HCT116 (cell line): ENCODE data around the gene MAML3. TPM values are rescaled to one million over a fixed set of nuclear protein-coding genes. Genes with fewer than 3 reads are reported as not detected.

Experiments used
- ATAC-seq: fragments of 200-7000 bp; cut with Tn5 transposase; 2 replicates; pipeline ENCODE4 v1.9.1; 2020; ENCODE audit warnings: mild to moderate bottlenecking, moderate library complexity
- BruUV-seq: library from RNA; stranded (reverse); fragments of 400-500 nt; replicated peaks from 2 replicates; lab custom pipeline; 2021; lab: Mats Ljungman, UMichigan
- CTCF ChIA-PET: fragments of 300-600 bp; sonication (Branson Sonifier 250); formaldehyde crosslinking; loops from one replicate; lab custom pipeline; 2021; ENCODE audit warnings: antibody characterized with exemption; lab: Charles Lee
- POLR2A ChIA-PET: fragments of 300-600, 350-600 bp; sonication (Branson Sonifier 250); formaldehyde crosslinking; loops from one replicate; lab custom pipeline; 2021; ENCODE audit warnings: antibody characterized with exemption; lab: Charles Lee
- RAD21 ChIA-PET, 2 experiments: fragments of 300-600 bp; sonication (Branson Sonifier 250); formaldehyde crosslinking; loops; one replicate each; lab custom pipeline; 2023; ENCODE audit warnings: low total read pairs in 2 of 2; ENCODE audit not compliant: uncharacterized antibody in 2 of 2, unreplicated experiment in 2 of 2, low non-redundant PET in 1 of 2; lab: Charles Lee
- DNase-seq: peaks from one replicate; pipeline ENCODE4 v3.0.0-alpha.2; 2010; ENCODE audit warnings: low read depth, low spot score
- H2AFZ ChIP-seq: fragments of 200-600 bp; shearing (Covaris generic), sonication (generic); 2 replicates; pipeline ENCODE4 v1.6.1; 2017; ENCODE audit warnings: low read depth, mixed run types, mixed read lengths, antibody characterized with exemption, low read length; ENCODE audit not compliant: poor library complexity, severe bottlenecking
- H3K27ac ChIP-seq: 2 replicates; pipeline ENCODE4 v1.5.1; 2012; ENCODE audit warnings: low read depth, low read length
- H3K27me3 ChIP-seq: fragments of 200-600 bp; sonication (generic); 2 replicates; pipeline ENCODE4 v1.6.1; 2016; ENCODE audit warnings: mixed run types, low read length, mixed read lengths; ENCODE audit not compliant: insufficient read depth
- H3K36me3 ChIP-seq, 2 experiments: fragments of 200-500 bp in 1 of 2; fragments of 200-600 bp in 1 of 2; sonication (Bioruptor generic) in 1 of 2; sonication (generic) in 1 of 2; 2 replicates each; pipeline versions ENCODE4 v1.5.1 to v1.6.1; 2014 to 2016; ENCODE audit warnings: low read length in 2 of 2, inconsistent platforms in 1 of 2, mixed read lengths in 1 of 2, mixed run types in 1 of 2; ENCODE audit not compliant: insufficient read depth in 2 of 2, control insufficient read depth in 1 of 2
- H3K4me1 ChIP-seq, 2 experiments: fragments of 200-600 bp in 1 of 2; sonication (generic) in 1 of 2; 2 replicates each; pipeline versions ENCODE4 v1.5.1 to v1.6.1; 2012 to 2017; ENCODE audit warnings: low read length in 2 of 2, inconsistent platforms in 1 of 2, mild to moderate bottlenecking in 1 of 2, mixed read lengths in 1 of 2, mixed run types in 1 of 2, moderate library complexity in 1 of 2; ENCODE audit not compliant: insufficient read depth in 2 of 2, control insufficient read depth in 1 of 2
- H3K4me2 ChIP-seq: fragments of 200-600 bp; sonication (generic); 2 replicates; pipeline ENCODE4 v1.6.1; 2017; ENCODE audit warnings: mixed run types, low read length, mixed read lengths
- H3K4me3 ChIP-seq, 2 experiments: fragments of 200-600 bp in 1 of 2; sonication (generic) in 1 of 2; replicated peaks in 1 of 2; 2 replicates each; pipeline ENCODE4 v1.5.1; 2011 to 2016; ENCODE audit warnings: low read length in 2 of 2, control low read depth in 1 of 2, low read depth in 1 of 2, mild to moderate bottlenecking in 1 of 2, mixed read lengths in 1 of 2, mixed run types in 1 of 2
- H3K79me2 ChIP-seq: fragments of 200-600 bp; sonication (generic); 2 replicates; pipeline ENCODE4 v1.6.1; 2017; ENCODE audit warnings: mild to moderate bottlenecking, mixed run types, low read length, moderate library complexity, mixed read lengths; ENCODE audit not compliant: insufficient read depth
- H3K9ac ChIP-seq: fragments of 200-600 bp; sonication (generic); 2 replicates; pipeline ENCODE4 v1.6.1; 2016; ENCODE audit warnings: low read length, mixed read lengths
- H3K9me2 ChIP-seq: fragments of 200-600 bp; sonication (generic), shearing (Covaris generic); 2 replicates; pipeline ENCODE4 v1.6.1; 2017; ENCODE audit warnings: mixed run types, mild to moderate bottlenecking, moderate library complexity; ENCODE audit not compliant: insufficient read depth
- H3K9me3 ChIP-seq, 2 experiments: fragments of 200-500 bp in 1 of 2; fragments of 200-600 bp in 1 of 2; sonication (Bioruptor generic) in 1 of 2; sonication (generic) in 1 of 2; 2 replicates each; pipeline ENCODE4 v1.6.1; 2014 to 2017; ENCODE audit warnings: low read length in 2 of 2, mixed read lengths in 2 of 2, inconsistent platforms in 1 of 2, low read depth in 1 of 2, mild to moderate bottlenecking in 1 of 2, mixed run types in 1 of 2, moderate library complexity in 1 of 2; ENCODE audit not compliant: control insufficient read depth in 1 of 2, insufficient read depth in 1 of 2
- H4K20me1 ChIP-seq: fragments of 200-600 bp; sonication (generic), shearing (Covaris generic); 2 replicates; pipeline ENCODE4 v1.6.1; 2017; ENCODE audit warnings: mixed run types, mild to moderate bottlenecking, moderate library complexity; ENCODE audit not compliant: insufficient read depth
- CBX3 ChIP-seq: IDR thresholded peaks from 2 replicates; pipeline ENCODE4 v1.6.1; 2012; ENCODE audit warnings: low read depth
- CEBPB ChIP-seq: IDR thresholded peaks from 2 replicates; pipeline ENCODE4 v1.6.1; 2012; ENCODE audit warnings: low read depth
- EGR1 ChIP-seq: IDR thresholded peaks from 2 replicates; pipeline ENCODE4 v1.6.1; 2012; ENCODE audit warnings: low read depth
- ELF1 ChIP-seq: IDR thresholded peaks from 2 replicates; pipeline ENCODE4 v1.6.1; 2012; ENCODE audit warnings: low read depth, borderline replicate concordance
- EZH2 ChIP-seq: fragments of 200-600 bp; sonication (generic); IDR thresholded peaks from 2 replicates; pipeline ENCODE4 v1.6.1; 2017; ENCODE audit warnings: antibody characterized with exemption, mixed run types
- EZH2phosphoT487 ChIP-seq: fragments of 200-600 bp; IDR thresholded peaks from 2 replicates; pipeline ENCODE4 v1.6.1; 2018; ENCODE audit warnings: antibody characterized with exemption, borderline replicate concordance
- FOSL1 ChIP-seq: IDR thresholded peaks from 2 replicates; pipeline ENCODE4 v1.6.1; 2012; ENCODE audit warnings: low read depth
- JUND ChIP-seq: IDR thresholded peaks from 2 replicates; pipeline ENCODE4 v1.6.1; 2012
- POLR2A ChIP-seq: IDR thresholded peaks from 2 replicates; pipeline ENCODE4 v1.7.0; 2011; ENCODE audit warnings: borderline replicate concordance; ENCODE audit not compliant: insufficient read depth, insufficient read length; ENCODE audit errors: extremely low read depth
- RAD21 ChIP-seq: IDR thresholded peaks from 2 replicates; pipeline ENCODE4 v1.6.1; 2012; ENCODE audit warnings: low read depth, mild to moderate bottlenecking
- SIN3A ChIP-seq: IDR thresholded peaks from 2 replicates; pipeline ENCODE4 v1.6.1; 2012; ENCODE audit warnings: low read depth
- SP1 ChIP-seq: IDR thresholded peaks from 2 replicates; pipeline ENCODE4 v1.6.1; 2012; ENCODE audit warnings: low read depth
- SRF ChIP-seq: IDR thresholded peaks from 2 replicates; pipeline ENCODE4 v1.6.1; 2012; ENCODE audit warnings: low read depth
- TCF7L2 ChIP-seq: IDR thresholded peaks from 2 replicates; pipeline ENCODE4 v1.7.0; 2011; ENCODE audit warnings: borderline replicate concordance, inconsistent platforms; ENCODE audit not compliant: insufficient read depth, insufficient read length; ENCODE audit errors: extremely low read depth
- ZFX ChIP-seq: fragments of 450-650 bp; IDR thresholded peaks from 2 replicates; pipeline ENCODE4 v1.6.1; 2017
- ZNF274 ChIP-seq: fragments of 200-500 bp; sonication (Bioruptor generic); IDR thresholded peaks from 2 replicates; pipeline ENCODE4 v1.6.1; 2014; ENCODE audit warnings: mild to moderate bottlenecking, low read depth, low read length, inconsistent platforms
- intact Hi-C: fragments of 100-400 bp; cut with micrococcal nuclease; formaldehyde crosslinking; loops from 2 replicates; pipeline ENCODE4 v1.10.0; 2022
- total RNA-seq: library from RNA; stranded (reverse); gene quantifications from one replicate; pipeline ENCODE4 v1.2.1, GENCODE V29; 2021; ENCODE audit not compliant: unreplicated experiment
- TF ChIP-seq, protein P1 (sequence below): IDR thresholded peaks from 2 replicates; pipeline ENCODE4 v1.6.1; 2012; ENCODE audit warnings: low read depth
- TF ChIP-seq, protein P2 (sequence below): IDR thresholded peaks from 2 replicates; pipeline ENCODE4 v1.6.1; 2012
- TF ChIP-seq, protein P3 (sequence below), 3 experiments: fragments of 200-600 bp in 1 of 3; sonication (generic) in 1 of 3; IDR thresholded peaks in 2 of 3; conservative IDR thresholded peaks in 1 of 3; 2 replicates each; pipeline ENCODE4 v1.5.1; 2012 to 2017; ENCODE audit warnings: low read depth in 2 of 3, low read length in 2 of 3, antibody characterized with exemption in 1 of 3, borderline replicate concordance in 1 of 3, control low read depth in 1 of 3, mild to moderate bottlenecking in 1 of 3, mixed read lengths in 1 of 3, mixed run types in 1 of 3, moderate library complexity in 1 of 3; ENCODE audit not compliant: insufficient read depth in 1 of 3
- TF ChIP-seq, protein P4 (sequence below): IDR thresholded peaks from 2 replicates; pipeline ENCODE4 v1.6.1; 2012

The MAML3 gene
- total RNA-seq, 1 experiment from 2014 or later = 3.1 TPM

DNA sequence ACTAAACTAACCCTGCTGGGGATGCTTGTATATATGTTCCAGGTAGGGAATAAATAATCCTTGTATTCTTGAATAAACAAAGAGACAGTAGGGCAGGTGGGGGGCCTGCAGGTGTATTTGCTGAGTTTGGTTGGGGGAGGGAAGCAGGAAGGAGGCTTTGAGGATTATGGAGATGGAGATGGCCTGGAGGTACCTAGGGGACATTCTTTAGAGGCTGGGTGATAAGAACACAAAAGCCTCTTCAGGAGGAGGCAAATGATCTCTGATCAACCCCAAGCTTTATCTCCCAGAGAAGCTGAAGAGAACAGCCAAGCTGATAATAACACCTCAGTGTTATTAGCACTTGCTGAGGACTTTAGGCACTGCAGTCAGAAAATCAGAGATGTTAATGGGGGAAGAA, 300.7 kb downstream of the MAML3 start (continued):
- no peak for TF ChIP-seq SIN3A
- no peak for TF ChIP-seq JUND
- TF ChIP-seq SP1 = no peak
- TF ChIP-seq, all 23 proteins: peak for 0

DNA sequence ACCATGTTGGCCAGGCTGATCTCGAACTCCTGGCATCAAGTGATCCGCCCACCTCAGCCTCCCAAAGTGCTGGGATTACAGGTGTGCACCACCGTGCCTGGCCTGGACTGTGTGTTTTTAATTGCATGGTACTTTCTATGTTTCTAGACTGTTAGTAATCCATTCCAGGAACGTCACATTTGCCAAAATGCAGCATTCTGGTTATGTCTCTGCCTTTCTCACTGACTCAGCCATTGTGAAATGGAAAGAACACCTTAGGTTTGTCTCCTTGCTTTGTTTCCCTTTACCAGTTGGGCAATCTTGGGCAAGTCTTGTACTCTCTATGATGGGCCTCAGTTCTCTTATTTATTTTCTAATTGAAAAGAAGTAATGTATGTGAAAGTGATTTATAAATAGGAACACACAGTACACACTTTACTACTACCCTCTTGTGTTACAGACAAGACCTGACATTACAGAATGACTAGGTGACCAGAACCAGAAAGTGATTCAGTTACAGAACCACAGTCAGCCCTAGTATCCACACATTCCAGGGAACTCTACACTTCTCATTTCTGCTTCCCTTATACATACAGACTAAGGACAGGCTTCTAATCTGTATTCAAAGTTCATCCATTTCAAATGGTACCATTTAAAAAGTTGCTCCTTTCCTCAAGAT, 301.2 kb downstream of the MAML3 start:
- intact Hi-C loops = no loop called here
- H4K20me1 ChIP-seq = no peaks in the 10 kb centered on the region
- H3K27me3 ChIP-seq = peaks cover 18% of the 10 kb centered on the region
- no peak for TF ChIP-seq EZH2phosphoT487
- no peak for TF ChIP-seq ZNF274
- no peak for TF ChIP-seq JUND
- TF ChIP-seq, protein P1, sequence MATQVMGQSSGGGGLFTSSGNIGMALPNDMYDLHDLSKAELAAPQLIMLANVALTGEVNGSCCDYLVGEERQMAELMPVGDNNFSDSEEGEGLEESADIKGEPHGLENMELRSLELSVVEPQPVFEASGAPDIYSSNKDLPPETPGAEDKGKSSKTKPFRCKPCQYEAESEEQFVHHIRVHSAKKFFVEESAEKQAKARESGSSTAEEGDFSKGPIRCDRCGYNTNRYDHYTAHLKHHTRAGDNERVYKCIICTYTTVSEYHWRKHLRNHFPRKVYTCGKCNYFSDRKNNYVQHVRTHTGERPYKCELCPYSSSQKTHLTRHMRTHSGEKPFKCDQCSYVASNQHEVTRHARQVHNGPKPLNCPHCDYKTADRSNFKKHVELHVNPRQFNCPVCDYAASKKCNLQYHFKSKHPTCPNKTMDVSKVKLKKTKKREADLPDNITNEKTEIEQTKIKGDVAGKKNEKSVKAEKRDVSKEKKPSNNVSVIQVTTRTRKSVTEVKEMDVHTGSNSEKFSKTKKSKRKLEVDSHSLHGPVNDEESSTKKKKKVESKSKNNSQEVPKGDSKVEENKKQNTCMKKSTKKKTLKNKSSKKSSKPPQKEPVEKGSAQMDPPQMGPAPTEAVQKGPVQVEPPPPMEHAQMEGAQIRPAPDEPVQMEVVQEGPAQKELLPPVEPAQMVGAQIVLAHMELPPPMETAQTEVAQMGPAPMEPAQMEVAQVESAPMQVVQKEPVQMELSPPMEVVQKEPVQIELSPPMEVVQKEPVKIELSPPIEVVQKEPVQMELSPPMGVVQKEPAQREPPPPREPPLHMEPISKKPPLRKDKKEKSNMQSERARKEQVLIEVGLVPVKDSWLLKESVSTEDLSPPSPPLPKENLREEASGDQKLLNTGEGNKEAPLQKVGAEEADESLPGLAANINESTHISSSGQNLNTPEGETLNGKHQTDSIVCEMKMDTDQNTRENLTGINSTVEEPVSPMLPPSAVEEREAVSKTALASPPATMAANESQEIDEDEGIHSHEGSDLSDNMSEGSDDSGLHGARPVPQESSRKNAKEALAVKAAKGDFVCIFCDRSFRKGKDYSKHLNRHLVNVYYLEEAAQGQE = no peak
- no peak for TF ChIP-seq FOSL1
- no peak for TF ChIP-seq TCF7L2
- TF ChIP-seq, protein P2, sequence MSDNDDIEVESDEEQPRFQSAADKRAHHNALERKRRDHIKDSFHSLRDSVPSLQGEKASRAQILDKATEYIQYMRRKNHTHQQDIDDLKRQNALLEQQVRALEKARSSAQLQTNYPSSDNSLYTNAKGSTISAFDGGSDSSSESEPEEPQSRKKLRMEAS = no peak
- no peak for TF ChIP-seq ELF1
- TF ChIP-seq SRF = no peak
- no peak for TF ChIP-seq EGR1
- no peak for TF ChIP-seq SP1
- TF ChIP-seq, protein P3, sequence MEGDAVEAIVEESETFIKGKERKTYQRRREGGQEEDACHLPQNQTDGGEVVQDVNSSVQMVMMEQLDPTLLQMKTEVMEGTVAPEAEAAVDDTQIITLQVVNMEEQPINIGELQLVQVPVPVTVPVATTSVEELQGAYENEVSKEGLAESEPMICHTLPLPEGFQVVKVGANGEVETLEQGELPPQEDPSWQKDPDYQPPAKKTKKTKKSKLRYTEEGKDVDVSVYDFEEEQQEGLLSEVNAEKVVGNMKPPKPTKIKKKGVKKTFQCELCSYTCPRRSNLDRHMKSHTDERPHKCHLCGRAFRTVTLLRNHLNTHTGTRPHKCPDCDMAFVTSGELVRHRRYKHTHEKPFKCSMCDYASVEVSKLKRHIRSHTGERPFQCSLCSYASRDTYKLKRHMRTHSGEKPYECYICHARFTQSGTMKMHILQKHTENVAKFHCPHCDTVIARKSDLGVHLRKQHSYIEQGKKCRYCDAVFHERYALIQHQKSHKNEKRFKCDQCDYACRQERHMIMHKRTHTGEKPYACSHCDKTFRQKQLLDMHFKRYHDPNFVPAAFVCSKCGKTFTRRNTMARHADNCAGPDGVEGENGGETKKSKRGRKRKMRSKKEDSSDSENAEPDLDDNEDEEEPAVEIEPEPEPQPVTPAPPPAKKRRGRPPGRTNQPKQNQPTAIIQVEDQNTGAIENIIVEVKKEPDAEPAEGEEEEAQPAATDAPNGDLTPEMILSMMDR (IDR thresholded peaks at IDR 0.05 in 2 of 3, conservative IDR thresholded peaks at IDR 0.05 in 1 of 3; ENCODE audit: borderline replicate concordance in 1 of 3, insufficient read depth in 1 of 3, low read depth in 2 of 3, low read length in 2 of 3) = no peak
- TF ChIP-seq SIN3A = no peak
- TF ChIP-seq EZH2 = no peak
- TF ChIP-seq, protein P4, sequence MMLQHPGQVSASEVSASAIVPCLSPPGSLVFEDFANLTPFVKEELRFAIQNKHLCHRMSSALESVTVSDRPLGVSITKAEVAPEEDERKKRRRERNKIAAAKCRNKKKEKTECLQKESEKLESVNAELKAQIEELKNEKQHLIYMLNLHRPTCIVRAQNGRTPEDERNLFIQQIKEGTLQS = no peak
- no peak for TF ChIP-seq ZFX
- TF ChIP-seq CBX3 = no peak
- no peak for TF ChIP-seq RAD21
- TF ChIP-seq POLR2A = no peak
- TF ChIP-seq CEBPB = no peak
- H3K27ac ChIP-seq = no peak overlapping the region
- ATAC-seq (no peak), DNase-seq (no peak)
- no peaks in the 10 kb centered on the region for H3K36me3 ChIP-seq
- H3K4me1 ChIP-seq = no peaks in the 10 kb centered on the region
- ChIA-PET POLR2A (no interaction called here), RAD21 (no interaction called here), CTCF (no interaction called here)
- H2AFZ ChIP-seq = no peak overlapping the region
- H3K9me2 ChIP-seq = no peaks in the 10 kb centered on the region
- BruUV-seq = no TSS peak
- H3K9ac ChIP-seq = no peak overlapping the region
- H3K4me3 ChIP-seq = no peak overlapping the region
- H3K79me2 ChIP-seq = no peaks in the 10 kb centered on the region
- H3K9me3 ChIP-seq = no peaks in the 10 kb centered on the region
- H3K4me2 ChIP-seq = no peak overlapping the region
